Measurements from ENCODE around the gene GPX4.

DNA sequence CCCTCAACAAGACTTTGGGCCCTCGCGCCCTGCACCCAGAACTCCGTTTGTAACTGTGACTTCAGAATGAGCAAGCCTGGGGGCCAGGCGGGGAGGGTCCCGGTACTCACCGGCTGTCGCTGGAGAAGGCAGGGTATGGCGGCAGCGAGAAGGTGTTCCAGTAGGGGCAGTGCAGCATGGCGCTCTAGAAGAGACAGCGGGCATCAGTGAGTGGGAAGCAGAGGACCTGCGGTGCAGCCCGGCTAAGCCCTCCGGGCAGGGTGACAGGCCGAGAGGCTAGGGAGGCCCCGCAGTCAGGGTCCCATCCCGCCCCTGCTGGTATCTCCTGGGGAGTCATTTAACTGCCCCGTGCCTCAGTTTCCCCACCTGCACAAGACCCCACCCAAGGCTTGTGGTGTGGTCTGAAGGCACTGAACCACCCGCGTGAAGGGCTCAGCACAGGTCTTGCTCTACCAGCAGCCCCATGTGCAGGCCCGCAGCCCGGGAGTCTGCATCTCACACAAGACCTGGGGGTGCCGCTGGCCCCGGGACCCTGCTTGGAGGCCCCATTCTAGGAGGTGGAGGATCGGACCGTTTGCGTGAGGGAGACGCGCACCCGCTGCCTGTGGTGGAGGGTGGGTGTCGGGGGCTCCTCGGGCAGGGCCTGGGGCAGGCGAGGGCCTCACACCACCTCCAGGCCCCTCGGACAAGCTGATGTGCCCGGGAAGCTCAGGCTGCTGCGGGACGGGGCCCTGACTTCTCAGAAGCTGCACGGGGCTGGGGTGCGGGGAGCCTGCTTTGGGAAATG is 45.7 kb downstream of the GPX4 start:
- TF ChIP-seq, protein P1, sequence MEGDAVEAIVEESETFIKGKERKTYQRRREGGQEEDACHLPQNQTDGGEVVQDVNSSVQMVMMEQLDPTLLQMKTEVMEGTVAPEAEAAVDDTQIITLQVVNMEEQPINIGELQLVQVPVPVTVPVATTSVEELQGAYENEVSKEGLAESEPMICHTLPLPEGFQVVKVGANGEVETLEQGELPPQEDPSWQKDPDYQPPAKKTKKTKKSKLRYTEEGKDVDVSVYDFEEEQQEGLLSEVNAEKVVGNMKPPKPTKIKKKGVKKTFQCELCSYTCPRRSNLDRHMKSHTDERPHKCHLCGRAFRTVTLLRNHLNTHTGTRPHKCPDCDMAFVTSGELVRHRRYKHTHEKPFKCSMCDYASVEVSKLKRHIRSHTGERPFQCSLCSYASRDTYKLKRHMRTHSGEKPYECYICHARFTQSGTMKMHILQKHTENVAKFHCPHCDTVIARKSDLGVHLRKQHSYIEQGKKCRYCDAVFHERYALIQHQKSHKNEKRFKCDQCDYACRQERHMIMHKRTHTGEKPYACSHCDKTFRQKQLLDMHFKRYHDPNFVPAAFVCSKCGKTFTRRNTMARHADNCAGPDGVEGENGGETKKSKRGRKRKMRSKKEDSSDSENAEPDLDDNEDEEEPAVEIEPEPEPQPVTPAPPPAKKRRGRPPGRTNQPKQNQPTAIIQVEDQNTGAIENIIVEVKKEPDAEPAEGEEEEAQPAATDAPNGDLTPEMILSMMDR (IDR thresholded peaks at IDR 0.05 in 4 of 5, conservative IDR thresholded peaks at IDR 0.05 in 1 of 5), result no peak
- TF ChIP-seq POLR2A (IDR thresholded peaks at IDR 0.05), result no peak
